Mucosa of stomach (tissue), 1 donor: ENCODE results near the gene KLHL6.

Source experiments
- H3K27me3 ChIP-seq: one replicate; pipeline ENCODE4 v1.7.0; 2013; ENCODE audit warnings: mild to moderate bottlenecking, low read length; ENCODE audit not compliant: control insufficient read depth, insufficient read depth
- H3K36me3 ChIP-seq: one replicate; pipeline ENCODE4 v1.7.0; 2013; ENCODE audit warnings: low read length; ENCODE audit not compliant: control insufficient read depth, insufficient read depth
- H3K4me1 ChIP-seq: one replicate; pipeline ENCODE4 v1.7.0; 2013; ENCODE audit warnings: mild to moderate bottlenecking, low read length; ENCODE audit not compliant: control insufficient read depth, insufficient read depth
- H3K4me3 ChIP-seq: one replicate; pipeline ENCODE4 v1.7.0; 2013; ENCODE audit warnings: low read length
- H3K9ac ChIP-seq: one replicate; pipeline ENCODE4 v1.7.0; 2013; ENCODE audit warnings: mild to moderate bottlenecking, low read length, moderate library complexity
- H3K9me3 ChIP-seq: one replicate; pipeline ENCODE4 v1.7.0; 2013; ENCODE audit warnings: mild to moderate bottlenecking, low read length, moderate library complexity; ENCODE audit not compliant: control insufficient read depth
- donor health status: Pancreatic carcinoma.

The KLHL6 gene, protein sequence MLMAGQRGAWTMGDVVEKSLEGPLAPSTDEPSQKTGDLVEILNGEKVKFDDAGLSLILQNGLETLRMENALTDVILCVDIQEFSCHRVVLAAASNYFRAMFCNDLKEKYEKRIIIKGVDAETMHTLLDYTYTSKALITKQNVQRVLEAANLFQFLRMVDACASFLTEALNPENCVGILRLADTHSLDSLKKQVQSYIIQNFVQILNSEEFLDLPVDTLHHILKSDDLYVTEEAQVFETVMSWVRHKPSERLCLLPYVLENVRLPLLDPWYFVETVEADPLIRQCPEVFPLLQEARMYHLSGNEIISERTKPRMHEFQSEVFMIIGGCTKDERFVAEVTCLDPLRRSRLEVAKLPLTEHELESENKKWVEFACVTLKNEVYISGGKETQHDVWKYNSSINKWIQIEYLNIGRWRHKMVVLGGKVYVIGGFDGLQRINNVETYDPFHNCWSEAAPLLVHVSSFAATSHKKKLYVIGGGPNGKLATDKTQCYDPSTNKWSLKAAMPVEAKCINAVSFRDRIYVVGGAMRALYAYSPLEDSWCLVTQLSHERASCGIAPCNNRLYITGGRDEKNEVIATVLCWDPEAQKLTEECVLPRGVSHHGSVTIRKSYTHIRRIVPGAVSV

GRCh38 chr3:183555541-183556081, at the start of gene KLHL6:
KLHL6 (minus strand) TSS chr3:183555706; CDS start chr3:183555653, 53 bp downstream.
- no peak within 1 kb of the TSS for H3K9ac ChIP-seq

GRCh38 chr3:183597959-183598358, 42.5 kb upstream of the KLHL6 start:
- no peak overlapping the region for H3K9ac ChIP-seq
- H3K4me1 ChIP-seq, result no peaks in the 10 kb centered on the region
- no peaks in the 10 kb centered on the region for H3K36me3 ChIP-seq

More at GRCh38 chr3:183555541-183556081, at the start of gene KLHL6:
- H3K9me3 ChIP-seq, result no peaks in the 10 kb centered on the region
- no peaks in the 10 kb centered on the region for H3K27me3 ChIP-seq
- no peak within 1 kb of the TSS for H3K4me3 ChIP-seq
- H3K4me1 ChIP-seq, result peaks cover 18% of the 10 kb centered on the region
- no peaks in the 10 kb centered on the region for H3K36me3 ChIP-seq

DNA sequence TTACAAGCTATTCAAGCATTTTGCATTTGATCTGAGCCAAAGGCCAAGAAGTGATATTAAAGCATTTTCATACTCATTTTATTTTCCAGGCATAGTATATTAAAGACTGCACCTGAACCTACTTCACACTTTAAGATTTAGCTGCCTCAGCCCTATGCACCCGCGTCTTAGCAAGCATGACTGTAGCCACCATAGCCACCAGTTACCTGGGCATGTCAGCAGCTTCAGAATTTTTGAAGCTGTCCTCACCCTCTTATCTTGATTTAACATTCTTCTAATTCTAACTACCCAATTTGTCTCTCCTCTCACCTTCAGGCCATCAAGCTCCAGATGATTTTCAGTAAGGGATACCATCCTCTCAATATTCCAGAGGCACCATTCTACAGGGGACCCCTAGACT, 39.1 kb upstream of the KLHL6 start:
- Histone ChIP-seq H3K9ac (no peak overlapping the region), H3K4me3 (no peak overlapping the region), H3K27me3 (no peaks in the 10 kb centered on the region), H3K9me3 (no peaks in the 10 kb centered on the region), H3K36me3 (no peaks in the 10 kb centered on the region), H3K4me1 (no peaks in the 10 kb centered on the region)

More at GRCh38 chr3:183597959-183598358, 42.5 kb upstream of the KLHL6 start:
- no peaks in the 10 kb centered on the region for H3K27me3 ChIP-seq
- H3K9me3 ChIP-seq, result no peaks in the 10 kb centered on the region
- H3K4me3 ChIP-seq, result no peak overlapping the region

- H3K36me3 ChIP-seq, result no peaks in the 10 kb centered on the region
- no peak overlapping the region for H3K9ac ChIP-seq
- H3K27me3 ChIP-seq, result no peaks in the 10 kb centered on the region
- H3K4me3 ChIP-seq, result no peak overlapping the region
- H3K4me1 ChIP-seq, result no peaks in the 10 kb centered on the region
- H3K9me3 ChIP-seq, result no peaks in the 10 kb centered on the region
Measured at GRCh38 chr3:183592821-183593220, 37.3 kb upstream of the KLHL6 start.

DNA sequence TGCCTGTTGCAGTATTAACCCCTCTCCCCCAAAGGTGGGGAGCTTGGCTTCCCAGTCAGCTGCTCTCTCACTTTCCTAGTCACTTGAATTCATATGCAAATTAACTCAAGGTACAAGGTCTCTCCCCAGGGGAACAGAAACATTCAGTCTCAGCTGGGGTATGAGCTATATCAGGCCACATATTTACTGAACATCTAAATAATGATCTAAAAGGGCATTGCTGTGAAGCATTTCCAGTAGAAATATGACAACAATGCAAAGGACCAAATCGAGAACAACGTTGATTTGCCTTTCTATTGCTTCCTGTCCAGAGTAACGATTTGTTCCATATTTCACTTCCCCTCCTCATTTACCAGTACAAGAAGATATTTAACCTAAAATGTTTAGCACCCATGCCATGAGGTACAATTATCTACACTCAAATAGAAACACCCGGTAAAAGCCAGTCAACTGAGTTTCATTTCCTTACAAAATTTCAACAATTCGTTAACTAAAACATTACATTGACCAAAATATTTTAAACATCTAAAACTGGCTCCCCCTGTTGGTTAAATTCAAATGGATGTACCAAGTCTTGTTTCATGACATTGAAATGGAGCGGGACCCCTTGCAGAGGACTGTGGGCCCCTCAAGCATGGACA, 36.5 kb upstream of the KLHL6 start:
- Histone ChIP-seq H3K9ac (no peak overlapping the region), H3K4me3 (no peak overlapping the region), H3K27me3 (no peaks in the 10 kb centered on the region), H3K4me1 (no peaks in the 10 kb centered on the region), H3K9me3 (no peaks in the 10 kb centered on the region), H3K36me3 (no peaks in the 10 kb centered on the region)

- Histone ChIP-seq H3K4me3 (no peak overlapping the region), H3K36me3 (no peaks in the 10 kb centered on the region), H3K4me1 (no peaks in the 10 kb centered on the region), H3K27me3 (no peaks in the 10 kb centered on the region), H3K9me3 (no peaks in the 10 kb centered on the region), H3K9ac (no peak overlapping the region)
Measured at GRCh38 chr3:183590442-183590841, 34.9 kb upstream of the KLHL6 start.

DNA sequence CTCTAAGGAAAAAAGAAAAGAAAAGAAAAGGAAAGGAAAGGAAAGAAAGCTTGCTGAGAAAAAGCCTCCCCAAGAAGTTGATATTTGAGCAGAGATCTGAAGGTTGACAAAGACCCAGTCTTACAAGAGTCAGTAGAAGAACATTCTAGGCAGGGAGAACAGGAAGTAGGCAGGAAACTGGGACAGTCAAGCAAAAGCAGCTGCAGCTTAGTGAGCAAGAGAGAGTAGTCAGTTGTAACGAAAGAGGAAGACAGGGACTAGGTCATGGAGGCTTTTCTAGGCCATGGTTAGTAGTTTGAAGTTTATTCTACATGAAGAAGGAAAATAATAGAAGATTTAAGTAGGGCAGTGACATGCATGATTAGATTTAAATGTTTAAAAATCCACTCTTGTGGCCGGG, 31.8 kb upstream of the KLHL6 start:
- Histone ChIP-seq H3K9ac (no peak overlapping the region), H3K27me3 (no peaks in the 10 kb centered on the region), H3K36me3 (no peaks in the 10 kb centered on the region), H3K4me1 (peaks cover 11% of the 10 kb centered on the region), H3K4me3 (no peak overlapping the region), H3K9me3 (no peaks in the 10 kb centered on the region)

DNA sequence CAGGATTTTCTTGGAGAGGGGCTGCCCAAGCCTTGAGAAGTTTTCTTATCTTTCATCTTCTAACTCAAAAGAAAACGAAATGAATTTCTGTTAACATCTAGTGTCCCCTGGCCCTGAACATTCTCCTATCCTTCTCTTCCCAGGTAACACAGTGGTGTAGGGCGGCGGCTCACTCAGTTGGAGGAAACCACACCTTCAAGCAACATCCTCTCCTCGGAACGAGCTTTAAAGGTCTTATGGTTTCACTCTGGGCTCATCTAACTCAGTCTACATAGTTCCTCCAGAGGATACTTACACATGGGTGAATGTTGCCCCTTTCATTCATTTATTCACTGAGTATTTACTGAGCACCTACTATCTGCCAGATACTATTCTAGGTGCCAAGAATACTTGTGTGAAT, 31.0 kb upstream of the KLHL6 start:
- no peaks in the 10 kb centered on the region for H3K36me3 ChIP-seq
- no peaks in the 10 kb centered on the region for H3K9me3 ChIP-seq

GRCh38 chr3:183584914-183585280, 29.4 kb upstream of the KLHL6 start:
- H3K27me3 ChIP-seq, result no peaks in the 10 kb centered on the region
- H3K9ac ChIP-seq, result no peak overlapping the region
- no peak overlapping the region for H3K4me3 ChIP-seq
- no peaks in the 10 kb centered on the region for H3K36me3 ChIP-seq
- peaks cover 11% of the 10 kb centered on the region for H3K4me1 ChIP-seq
- H3K9me3 ChIP-seq, result no peaks in the 10 kb centered on the region

More for the DNA sequence above, 31.0 kb upstream of the KLHL6 start:
- Histone ChIP-seq H3K27me3 (no peaks in the 10 kb centered on the region), H3K4me3 (no peak overlapping the region), H3K9ac (no peak overlapping the region), H3K4me1 (peaks cover 11% of the 10 kb centered on the region)

DNA sequence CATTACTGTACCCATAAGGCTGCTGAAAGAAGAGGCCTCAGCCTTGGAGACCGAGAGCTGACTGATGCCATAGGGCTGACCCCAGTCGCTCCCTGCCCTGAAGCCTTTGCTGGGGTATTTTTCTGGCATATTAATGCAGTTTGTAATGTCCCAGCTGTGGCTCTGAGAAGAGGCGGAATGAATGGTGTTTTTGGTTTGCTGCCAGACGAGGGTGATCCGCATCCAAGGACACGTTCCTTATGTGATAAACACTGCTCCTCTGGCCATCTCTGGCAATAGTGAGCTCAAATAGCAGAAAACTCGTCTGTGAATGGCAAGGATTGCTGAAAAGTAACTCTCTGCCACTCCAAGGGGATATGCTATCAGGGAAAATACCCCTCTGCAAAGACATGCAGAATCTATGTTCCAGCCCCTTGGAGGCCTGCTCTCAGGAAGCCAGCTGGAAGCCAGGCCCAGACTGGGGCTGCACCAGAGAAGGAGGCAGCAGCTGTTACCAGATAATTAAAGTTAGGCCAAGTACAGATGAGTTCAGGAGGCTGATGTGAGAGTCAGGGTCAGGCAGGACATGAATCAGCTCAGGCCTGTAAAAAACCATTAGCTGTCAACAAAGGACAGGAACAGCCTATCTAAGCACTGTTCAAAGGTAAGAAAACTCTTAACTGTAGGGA, 28.9 kb upstream of the KLHL6 start:
- Histone ChIP-seq H3K4me1 (peaks cover 11% of the 10 kb centered on the region), H3K9ac (no peak overlapping the region), H3K36me3 (no peaks in the 10 kb centered on the region), H3K4me3 (no peak overlapping the region), H3K27me3 (no peaks in the 10 kb centered on the region), H3K9me3 (no peaks in the 10 kb centered on the region)

DNA sequence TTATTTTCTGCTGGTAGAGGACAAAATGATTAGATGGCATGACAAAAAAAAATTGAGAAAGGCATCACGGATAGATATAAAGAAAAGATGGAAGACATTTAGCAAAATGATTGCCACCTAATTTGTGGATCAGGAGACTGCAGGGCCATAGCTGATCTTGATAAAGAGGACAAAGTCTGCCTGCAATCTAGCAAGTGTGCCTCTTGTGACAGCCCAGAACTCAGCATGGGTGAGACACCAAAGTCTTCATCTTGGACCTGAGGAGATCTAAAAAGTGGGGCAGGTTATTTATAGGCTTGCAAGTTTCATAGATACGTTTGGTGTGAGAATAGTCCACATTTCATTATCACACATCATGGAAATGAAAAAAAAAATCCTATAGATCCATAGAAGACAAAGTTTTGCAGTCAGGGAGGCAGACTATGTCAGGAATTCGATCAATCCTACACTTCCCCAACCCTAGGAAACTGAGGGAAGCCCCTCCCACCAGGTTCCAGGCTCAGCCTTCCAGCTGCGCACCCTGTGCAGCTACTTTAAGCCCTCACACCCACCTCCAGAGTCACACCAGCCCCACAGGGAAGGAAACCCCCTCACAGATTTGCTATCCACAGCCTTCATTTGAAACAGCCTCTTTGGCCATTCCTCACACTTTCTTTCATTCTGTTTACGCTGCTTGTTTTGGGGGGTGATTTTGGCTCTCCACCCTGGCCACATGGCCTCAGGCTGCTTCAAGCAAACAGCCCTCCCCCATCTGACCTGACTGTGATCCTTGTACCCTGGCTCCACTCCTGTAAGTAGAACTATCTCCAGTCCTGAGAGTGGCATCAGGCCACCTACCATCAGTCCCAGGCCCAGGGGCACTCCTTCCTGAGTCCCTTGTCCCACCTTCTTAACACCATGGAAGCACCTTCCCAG, 28.1 kb upstream of the KLHL6 start:
- Histone ChIP-seq H3K4me3 (no peak overlapping the region), H3K36me3 (no peaks in the 10 kb centered on the region), H3K9ac (no peak overlapping the region), H3K4me1 (peaks cover 11% of the 10 kb centered on the region), H3K9me3 (no peaks in the 10 kb centered on the region), H3K27me3 (no peaks in the 10 kb centered on the region)
